Cerebellar nuclear complex (tissue), 1 donor: Measurements from ENCODE around the gene TDRD9.

Source experiments
- DNase-seq, 2 experiments: peaks; one replicate each; lab custom pipeline; 2025; lab: John Stamatoyannopoulos, UW

TDRD9 gene

DNA sequence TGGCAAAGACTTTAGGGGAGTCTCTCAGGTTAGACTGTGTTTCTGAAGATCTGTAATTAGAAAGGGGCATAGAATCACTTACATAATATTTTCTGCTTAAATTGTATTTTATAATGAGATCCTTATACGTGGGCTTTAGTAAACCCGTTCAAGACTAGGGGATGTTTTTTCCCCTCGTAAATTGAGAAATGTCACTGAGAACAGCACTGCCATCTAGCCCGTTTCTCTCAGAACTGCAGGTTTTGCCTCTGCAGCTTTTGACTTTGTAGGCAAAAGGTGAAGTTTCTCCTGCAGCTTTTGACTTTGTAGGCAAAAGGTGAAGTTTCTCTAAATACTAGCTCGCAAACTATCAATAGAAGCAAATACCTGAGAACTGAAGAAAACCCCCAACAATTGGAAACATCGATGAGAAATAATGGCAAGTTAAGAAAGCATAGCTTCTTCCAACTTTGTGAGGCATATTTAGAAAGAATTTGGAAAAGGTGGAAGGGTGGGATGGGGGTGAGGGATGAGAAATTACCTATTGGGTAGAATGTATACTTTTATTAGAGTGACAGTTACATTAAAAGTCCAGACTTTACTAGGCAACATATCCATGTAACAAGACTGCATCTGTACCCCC lies 147.4 kb downstream of the TDRD9 start:
- DNase-seq, result no peak

DNA sequence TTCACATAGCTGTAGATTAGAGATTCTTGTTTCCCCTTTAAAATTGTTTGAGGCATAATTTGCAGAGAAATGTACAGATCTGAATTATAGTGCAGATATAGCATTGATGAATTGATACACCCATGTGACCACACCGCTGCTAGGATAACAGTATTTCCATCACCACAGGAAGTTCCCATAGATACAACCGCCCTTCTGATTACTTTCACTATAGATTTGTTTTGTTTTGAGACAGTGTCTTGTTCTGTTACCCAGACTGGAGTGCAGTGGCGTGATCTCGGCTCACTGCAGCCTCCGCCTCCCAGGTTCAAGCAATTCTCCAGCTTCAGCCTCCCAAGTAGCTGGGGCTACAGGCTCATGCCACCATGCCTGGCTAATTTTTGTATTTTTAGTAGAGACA lies 148.5 kb downstream of the TDRD9 start:
- no peak for DNase-seq

DNA sequence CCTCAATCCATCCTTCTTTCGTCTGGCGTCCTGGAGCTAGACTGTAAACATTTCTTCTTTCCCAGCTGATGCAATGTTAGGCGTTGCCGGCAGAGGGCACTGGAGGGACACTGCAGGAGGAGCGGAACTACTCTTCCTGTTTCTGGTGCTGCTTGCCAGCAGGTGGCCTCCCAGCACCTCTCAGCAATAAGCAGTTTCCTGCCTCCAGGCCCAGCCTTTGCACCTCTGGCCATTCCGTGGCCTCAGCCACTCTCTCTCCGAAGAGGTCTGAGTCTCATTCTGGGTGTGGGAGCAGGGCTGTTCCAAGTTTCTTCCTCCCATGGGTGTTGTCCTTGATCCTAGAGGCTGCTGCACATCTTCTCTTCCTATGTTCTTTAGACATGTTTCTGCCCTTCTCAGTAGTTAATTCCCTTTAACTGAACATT lies 149.8 kb downstream of the TDRD9 start:
- peak in 1 of 2 experiments; percentile 52 for DNase-seq

DNA sequence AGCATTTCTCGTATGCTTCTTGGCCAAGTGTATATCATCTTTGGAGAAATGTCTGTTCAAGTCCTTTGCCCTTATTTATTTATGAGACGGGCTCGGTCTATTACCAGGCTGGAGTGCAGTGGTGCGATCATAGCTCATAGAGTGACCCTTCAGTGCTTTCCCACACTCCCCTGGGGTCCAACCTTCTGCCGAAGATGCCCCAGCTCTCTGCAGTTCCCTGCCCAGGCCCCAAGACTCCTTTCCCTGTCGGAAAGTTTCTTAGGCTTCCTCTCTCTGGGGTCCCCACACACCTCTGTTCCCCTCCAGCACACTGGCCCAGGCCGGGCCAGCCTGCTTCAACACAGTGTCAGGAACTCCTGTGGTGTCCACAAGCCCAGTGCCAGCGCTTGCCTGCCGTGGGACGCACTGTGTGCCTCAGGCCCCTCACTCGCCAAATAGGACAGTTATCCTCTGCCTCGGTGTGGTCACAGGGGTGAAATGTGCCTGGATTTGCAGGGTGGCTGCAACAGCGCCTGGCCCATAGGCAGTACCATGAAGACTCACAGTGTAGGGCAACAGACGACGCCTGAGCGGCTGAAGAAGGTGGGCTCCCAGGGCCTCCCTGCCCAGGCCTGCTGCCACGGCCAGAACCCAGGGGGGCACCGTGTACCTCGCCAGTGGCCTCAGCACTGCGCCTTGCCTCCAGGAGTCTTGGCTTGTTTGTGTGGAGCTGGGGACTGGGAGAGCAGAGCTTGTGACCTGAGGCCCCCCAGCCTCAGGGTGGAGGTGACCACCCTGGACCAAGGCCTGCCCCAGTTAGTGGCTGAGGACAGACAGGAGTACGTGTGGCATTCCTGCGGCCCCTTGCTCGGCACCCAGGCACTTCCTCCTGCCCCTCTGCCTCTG lies 152.4 kb downstream of the TDRD9 start:
- no peak for DNase-seq

DNA sequence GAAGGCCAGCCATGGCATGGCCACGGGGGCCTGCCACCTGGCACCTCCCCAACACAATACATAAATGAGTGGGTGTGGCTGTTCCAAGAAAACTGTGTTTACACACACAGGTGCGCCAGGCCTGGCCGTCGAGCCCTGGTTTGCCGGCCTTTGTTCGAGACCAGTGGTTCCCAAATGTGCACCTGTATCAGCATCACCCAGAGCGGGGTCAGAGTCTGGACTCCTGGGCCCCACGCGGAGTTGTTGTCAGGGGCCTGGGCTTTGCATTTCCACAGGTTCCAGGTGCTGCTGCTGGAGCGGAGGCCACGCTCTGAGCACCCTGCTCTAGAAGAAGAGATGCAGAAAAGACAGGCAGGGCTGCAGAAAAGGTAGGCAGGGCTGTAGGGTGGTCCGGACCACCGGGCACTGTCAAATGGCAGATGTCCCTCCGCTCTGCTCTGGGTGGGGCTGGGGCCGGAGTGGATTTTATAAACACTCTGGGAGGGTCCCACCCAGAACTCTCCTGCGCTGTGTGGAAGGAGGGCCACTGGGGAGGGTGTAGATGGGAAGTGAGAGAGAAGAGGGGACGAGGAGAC lies 153.1 kb downstream of the TDRD9 start:
- no peak for DNase-seq

DNA sequence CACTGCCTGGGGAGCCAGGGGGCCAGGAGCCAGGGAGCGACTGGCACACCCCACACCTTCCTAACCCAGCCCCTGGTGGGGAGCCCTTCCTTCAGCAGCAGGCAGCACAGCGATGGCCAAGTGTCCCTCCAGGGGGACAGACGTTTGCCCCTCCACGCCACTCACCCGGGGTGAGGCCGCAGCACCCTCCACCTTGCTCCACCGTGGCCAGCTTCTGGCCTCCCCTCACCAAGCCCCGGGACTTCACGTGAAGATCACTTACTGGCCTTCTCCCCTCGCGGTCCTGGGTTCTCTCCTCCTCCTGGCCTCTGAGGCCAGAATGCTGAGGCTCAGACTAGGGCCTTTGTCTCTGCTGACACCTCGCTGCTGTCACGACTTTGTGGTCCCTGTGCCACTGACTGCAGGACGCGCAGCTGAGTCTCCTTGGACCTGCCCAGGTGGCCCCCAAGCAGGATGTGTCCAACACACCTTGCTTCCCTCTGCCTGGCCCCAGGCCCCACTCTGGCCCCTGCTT lies 153.8 kb downstream of the TDRD9 start:
- DNase-seq, result no peak

DNA sequence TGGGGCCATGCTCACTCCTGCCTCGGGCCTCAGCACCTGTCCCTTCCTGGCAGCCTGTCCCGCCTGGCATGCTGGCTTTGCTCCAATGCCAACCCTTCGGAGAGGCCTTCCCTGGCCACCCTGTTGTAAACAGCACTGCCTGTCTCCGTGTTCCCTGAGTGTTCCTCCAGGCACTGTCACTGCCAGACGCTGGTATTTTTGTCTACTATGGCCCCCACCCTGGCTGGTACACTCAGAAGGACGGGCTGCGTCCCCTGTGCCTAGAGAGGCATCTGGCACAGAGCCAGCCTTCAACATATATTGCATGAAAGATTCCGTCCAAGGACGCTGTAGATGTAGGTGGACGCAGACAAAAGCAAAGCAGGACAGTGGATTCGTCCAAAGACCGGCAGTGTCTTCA lies 154.6 kb downstream of the TDRD9 start:
- no peak for DNase-seq

DNA sequence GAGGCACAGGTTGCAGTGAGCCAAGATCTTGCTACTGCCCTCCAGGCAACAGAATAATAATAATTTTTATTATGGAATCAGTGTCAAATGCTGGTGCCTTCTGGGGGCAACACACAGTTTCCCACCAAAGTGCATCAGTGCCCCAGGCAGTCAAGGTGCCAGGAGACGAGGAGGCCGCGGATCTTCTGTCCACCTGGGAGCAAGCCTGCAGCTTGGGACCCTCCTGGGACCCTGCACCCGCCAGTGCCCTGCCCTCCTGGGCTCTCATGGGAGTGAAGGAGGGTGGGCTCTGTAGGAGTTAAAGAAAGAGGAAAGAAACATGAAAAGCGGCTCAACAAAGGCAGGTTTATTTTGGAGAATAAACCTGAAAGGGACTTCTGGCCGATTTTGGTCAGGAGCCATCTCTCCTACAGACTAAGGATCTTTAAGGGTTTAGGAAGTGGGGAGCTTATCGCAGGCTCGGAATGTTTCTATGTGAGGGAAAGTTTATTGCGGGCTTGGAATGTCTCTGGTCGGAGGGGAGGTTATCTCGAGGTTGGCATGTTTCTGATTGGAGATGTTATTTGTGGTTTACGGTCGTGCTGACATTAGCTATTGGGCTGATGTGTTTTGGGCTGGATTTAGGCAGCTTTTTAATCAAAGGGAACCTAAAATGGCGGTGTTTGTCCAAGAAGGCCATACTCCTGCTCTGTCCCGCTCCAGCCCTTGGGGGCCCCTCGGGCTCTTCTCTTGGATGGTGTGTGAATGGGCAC lies 156.2 kb downstream of the TDRD9 start:
- no peak for DNase-seq

DNA sequence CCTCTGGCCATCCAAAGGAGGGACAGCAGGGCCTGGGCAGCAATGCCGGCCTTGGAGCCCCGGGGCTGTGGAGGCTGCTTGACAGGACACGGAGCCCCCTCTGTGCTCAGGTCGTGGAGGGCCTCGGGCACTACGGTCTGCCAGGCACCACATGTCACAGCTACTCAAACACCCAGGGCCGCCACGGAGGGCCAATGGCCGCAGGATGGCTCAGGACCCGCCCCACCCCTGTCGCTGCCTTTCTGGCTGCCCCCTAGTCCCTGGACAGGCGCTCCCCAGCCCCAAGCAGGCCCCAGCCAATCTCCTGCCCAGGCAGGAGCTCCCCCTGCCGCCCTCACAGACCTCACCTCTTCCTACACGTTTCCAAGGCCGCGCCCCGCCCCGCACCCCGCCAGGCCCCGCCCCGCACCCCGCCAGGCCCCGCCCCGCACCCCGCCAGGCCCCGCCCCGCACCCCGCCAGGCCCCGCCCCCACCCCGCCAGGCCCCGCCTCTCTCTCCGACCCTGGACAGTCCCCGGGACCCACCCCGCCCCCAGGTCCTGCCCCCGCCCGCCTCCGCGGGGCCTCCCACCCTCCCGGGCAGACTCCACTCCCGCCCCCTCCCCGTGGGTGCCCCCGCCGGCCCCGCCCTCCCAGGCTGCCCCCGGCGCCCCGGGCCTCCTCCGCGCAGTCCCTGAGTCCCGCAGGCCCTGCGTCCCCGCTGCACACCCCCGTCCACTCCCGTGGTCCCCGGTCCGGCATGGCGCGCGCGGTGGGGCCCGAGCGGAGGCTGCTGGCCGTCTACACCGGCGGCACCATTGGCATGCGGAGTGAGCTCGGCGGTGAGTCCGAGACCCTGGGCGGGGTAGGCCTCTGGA lies 157.0 kb downstream of the TDRD9 start, which contains the start of gene ASPG:
ASPG (plus strand) TSS at position 669 of the 857 bp plus-strand sequence; CDS start at position 740, 71 bp downstream.
- DNase-seq, result no peak

DNA sequence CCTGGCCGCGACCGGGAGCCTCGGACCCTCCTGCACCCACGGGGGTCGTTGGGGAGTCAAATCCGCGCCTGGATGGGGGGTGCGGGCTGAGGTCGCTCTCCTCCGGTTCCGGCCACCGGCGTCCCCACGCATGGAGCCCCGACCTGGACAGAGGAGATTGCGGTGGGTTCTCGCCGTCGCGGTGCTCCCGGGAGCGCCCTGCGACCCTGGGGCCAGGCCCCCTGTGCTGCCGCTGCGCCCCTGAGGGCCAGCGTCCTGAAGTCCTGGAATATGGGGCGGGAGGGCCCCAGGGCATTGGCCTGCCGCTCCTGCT lies 157.6 kb downstream of the TDRD9 start:
- DNase-seq, result no peak

DNA sequence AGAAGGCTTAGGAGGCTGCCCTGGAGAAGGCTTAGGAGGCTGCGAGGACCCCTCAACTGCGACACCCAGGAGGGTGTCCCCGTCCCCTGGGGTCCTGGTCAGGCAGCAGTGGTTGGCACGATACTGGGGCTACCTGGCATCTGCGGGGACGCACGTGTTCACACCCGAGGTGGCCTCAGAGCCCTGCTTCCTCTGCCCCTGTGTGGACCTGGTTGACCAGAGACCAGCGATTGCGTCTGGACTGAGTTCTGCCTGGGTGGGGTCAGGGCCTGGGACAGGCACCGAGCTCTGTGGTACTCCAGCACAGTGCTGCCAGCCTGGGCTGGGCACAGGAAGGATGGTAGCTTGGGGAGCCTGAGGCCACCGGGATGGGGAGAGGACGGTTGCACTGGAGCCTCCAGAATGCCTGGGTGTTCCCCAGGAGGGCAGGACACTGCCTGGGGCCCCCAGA lies 158.0 kb downstream of the TDRD9 start:
- DNase-seq, result no peak

DNA sequence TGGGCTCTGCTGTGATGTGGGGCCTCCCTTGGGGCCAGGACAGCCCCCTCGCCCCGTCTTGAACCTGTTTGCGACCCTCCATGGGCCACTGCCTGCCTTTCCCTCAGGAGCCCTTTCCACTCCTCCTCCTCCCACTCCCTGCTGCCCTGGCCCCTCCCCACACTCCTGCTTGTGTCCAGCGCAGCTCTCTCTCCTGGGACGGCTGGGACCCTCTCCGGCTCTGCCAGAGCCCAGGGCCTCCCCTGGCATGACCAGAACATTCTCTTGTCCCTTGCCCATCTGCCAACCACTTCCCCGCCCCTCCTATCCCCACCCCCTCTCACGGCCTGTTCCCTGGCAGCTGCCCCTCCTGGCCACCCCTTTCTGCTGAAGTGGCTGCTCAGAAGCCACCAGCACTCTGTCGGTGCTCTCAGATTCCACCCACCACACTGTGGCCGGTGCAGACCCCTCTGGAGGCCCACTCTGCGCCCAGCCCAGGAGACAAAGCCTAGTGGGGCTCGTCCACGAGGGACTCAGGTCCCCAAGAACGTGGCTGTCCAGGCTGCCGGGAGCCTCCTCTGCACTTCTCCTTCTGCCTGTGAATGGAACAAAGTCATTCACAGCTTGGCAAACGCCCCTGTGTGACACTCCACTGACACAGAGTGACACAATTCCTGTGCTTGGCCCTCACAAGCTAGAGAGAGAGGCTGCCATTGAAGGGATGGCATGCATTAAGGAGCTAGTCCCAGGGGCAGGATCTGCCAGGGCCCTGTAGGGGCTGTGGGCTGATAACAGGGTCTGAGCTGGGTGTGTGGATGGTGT lies 158.6 kb downstream of the TDRD9 start:
- DNase-seq, result no peak

DNA sequence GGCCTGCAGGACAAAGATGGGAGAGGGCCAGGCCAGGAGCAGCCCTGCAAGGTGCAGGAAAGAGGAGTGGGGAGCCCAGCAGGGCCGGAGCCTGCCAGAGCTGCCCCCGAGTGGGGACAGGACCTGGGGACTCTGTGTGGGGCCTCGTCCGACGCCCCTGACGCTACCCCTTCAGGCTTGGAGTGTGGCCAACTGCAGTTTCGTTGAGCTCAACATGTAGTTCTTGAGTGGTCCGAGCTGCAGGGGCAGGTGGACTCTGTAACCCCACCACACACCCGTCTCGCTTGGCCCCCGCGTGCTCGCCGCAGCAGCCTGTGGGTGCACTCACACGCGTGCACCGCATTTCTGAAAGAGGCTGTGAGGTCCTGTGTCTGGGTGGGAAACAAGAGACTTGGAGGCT lies 159.2 kb downstream of the TDRD9 start:
- DNase-seq, result no peak

DNA sequence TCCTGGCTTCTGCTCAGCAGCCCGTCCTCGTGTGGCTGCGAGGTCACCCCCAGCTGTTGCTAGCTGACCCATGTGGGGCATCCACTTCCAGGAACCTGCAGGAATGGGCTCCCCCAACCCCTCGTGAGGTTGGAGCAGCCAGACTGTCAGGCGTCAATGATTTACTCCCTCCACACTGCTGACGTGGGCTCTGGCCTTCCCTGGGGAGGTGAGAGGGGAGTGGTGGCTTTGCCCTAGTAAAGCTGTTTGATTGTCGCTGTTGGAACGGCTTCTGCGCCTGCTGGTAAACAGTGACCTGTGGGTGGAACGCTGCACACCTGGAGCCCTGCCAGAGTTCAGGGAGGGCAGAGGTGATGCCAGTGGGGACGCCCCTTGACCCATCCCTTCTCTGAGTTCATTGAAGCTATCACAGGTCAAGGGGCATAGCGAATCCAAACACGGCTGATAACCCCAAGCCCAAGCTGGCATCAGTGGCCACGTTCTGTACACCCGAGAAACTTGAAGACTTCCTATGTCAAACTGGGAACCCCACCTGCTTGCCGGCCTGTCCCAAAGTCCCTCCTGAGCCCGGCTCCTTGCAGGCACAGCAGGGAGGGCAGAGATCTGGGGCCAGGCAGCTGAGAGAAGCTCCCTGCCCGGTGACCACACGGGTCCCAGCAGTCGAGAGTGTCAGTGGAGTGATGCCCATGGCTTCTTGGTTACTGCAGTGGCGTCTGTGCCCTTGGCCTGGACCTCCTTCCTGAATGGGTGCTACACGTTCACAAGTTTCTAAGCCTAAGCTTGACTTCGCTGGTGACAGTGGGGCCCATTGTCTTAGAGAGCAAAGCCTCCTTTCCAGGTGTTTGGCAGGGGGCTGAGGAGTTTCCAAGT lies 160.0 kb downstream of the TDRD9 start:
- DNase-seq, result no peak

DNA sequence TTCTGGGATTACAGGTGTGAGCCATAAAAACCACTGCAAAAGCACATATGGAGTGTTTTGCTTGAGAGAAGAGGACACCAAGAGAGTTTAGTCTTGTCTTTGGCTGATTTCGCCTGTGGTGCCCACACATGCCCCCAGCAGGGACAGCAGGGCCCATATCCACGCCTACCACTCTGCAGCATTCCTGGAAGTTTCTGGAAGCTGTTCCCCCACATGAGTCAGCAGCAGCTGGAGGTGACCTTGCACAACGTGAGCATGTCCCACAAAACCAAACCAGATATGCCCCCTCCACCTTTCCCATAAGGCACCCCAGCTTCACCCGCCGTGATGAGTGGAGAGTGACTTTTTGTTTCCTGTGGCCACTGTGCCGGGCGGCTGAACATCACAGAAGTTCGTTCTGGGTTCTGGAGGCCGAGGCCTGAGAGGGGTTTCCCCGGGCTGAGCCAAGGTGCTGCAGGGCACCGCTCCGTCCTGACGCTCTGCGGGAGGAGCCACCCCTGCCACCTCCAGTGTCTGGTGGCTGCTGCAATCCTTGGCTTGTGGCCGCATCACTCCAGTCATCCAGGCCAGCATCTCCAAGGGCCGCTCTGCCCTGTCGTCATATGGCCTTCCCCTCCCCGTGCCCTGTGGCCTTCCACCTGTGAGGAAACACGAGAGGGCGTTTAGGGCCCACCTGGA lies 162.0 kb downstream of the TDRD9 start:
- DNase-seq, result no peak

DNA sequence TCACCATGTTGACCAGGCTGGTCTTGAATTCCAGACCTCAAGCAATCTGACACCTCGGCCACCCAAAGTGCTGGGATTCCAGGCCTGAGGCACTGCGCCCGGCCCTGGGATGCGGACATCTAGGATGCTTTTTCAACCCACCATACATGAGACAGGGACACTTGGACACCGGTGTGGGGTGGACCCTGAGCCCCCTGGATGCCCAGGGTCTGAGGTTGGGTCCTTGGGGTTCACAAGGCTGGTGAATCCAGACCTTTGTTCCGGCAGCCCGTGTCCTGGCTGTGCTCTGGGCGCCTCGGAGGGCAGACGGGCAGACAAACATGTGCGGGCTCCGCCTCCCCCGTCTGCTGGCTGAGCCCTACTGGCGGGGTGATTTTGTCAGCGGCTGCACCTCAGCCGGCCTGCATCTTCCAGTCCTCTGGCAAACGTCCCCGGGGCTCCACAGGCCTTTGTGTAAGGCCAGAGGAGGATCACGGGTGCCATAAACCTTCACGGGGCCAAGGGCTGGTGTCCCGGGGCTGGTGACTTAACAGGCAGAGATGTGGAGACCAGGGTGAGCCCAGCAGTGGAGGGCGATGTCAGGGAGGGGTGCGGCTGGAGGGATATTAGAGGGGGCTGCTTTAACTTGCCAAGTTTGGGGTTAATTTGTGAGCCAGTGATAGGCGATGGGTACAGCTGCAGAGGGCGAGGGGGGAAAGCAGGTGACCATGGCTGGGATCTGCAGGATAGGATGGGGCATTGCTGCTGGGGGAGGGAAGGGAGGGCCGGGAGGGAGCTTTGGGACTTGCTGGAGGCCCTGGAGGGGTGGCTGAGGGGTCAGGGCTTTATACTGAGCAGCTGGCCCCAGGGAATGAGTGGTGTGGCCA lies 163.0 kb downstream of the TDRD9 start:
- DNase-seq, result no peak

DNA sequence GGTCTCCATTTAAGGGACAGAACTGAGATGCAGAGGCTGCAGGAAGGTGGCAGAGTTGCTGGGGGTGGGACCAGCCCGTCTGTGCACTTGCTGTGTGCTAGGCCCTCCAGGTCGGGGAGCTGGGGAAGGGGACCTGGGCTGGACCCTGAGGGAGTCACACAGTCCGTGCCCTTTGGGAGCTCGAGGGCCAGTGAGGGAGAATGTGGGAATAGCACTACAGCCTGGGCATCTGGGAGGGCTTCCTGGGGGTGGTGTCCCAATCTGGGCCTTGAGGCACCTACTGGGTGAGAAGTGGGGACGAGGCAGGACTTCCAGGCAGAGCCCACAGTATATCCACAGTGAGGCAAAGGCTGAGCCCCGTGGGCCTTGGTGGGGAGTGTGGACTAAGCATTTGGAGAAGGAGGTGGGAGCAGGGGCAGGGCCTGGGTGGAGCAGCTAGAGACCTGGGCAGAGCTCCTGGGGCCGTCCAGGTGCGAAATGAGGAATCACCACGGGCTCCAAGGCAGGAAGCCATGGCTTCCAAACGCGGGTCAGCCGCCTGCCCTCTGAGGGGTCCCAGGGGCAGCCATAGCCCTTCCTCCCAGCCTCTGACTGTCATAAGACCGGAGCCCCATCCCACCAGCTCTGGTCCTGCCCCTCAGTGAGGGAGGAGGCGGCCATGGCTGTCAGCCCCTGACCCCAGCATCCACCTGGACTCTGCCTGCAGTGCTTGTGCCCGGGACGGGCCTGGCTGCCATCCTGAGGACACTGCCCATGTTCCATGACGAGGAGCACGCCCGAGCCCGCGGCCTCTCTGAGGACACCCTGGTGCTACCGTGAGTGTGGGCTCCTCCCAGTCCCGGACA lies 163.9 kb downstream of the TDRD9 start:
- no peak for DNase-seq
